HK-2 (cell line): Measurements from ENCODE around the gene ADK.
"Not testable (repeated sequence)": the region's sequence is repeated elsewhere in the genome, so short reads cannot be mapped to it uniquely, and the experiment has no call there.

Experiments
- DNase-seq: peaks from one replicate; pipeline ENCODE4 v3.0.0-alpha.2; 2018; ENCODE audit not compliant: unreplicated experiment

ADK gene

DNA sequence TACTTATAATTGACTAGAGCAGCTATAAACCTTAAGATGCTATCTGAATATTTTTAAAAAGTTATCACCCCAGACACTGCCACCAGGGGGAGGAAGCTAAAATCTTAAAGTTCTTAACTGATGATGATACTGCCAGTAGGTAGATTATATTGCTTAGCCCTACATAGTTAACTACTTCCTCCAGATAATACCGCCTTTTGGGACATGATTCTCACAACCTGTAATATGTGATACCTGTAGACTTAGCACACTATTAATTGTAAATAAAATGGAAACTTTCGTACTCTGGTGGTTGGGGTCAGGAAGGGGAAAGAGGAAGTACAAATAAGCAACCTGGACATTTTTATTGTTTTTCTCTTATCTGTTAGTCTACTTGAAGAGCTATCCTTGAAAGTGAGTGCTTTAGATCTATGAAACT is 268.9 kb downstream of the ADK start:
- DNase-seq = no peak

DNA sequence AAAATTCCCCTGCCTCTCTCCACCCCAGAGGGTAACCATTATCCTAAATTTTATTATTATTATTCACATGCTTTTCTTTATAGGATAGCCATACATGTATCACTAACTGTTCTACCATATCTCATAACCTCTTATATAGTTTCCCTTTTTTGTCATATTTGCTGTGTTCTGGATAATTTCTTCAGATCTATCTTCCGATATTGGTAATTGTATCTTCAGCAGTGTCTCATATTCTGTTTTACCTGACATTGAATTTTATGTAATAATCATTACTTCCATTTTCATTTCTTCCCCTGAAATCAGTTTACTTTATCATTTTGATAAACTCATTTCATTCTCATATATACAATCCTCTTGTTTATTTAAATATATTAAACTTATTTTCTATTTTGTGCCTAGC is 273.5 kb downstream of the ADK start:
- DNase-seq = no peak

DNA sequence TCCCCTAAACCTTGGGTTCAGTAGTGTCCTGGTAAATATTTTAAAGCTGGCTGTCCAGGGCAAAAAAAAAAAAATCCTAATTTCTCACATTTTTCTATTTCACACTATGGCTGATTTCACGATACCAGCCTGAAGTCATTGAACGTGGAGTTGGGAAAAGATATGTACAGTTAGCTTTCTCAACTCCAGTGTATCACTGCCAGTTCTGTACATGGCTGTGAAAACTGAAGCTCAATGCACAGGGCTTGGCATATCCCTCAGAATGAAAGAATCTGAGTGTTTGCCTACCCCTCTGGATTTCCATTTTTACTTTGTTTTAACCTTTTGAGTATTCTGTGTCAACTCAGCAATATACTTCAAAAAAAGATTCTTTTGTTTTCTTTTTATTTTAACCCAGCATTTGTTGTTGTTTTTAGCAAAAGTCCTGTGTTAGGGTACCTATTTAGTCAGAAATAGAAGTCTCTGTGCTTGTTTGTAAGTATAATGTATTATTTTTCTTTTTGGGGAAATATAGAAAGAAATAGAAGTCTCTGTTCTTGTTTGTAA is 274.5 kb downstream of the ADK start:
- no peak for DNase-seq

DNA sequence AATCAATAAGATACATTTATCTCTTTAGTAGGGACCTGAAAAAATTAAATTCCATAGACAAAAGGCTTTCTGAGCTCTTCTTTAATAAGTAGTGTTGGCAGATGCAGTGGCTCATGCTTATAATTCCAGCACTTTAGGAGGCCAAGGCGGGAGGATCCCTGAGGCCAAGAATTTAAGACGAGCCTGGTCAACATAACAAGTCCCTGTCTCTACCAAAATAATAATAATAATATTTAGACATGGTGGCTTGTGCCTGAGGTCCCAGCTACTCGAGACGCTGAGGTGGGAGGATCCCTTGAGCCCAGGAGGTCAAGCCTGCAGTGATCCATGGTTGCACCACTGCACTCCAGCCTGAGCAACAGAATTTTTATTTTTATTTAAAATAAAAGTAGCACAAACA is 280.8 kb downstream of the ADK start:
- no peak for DNase-seq

DNA sequence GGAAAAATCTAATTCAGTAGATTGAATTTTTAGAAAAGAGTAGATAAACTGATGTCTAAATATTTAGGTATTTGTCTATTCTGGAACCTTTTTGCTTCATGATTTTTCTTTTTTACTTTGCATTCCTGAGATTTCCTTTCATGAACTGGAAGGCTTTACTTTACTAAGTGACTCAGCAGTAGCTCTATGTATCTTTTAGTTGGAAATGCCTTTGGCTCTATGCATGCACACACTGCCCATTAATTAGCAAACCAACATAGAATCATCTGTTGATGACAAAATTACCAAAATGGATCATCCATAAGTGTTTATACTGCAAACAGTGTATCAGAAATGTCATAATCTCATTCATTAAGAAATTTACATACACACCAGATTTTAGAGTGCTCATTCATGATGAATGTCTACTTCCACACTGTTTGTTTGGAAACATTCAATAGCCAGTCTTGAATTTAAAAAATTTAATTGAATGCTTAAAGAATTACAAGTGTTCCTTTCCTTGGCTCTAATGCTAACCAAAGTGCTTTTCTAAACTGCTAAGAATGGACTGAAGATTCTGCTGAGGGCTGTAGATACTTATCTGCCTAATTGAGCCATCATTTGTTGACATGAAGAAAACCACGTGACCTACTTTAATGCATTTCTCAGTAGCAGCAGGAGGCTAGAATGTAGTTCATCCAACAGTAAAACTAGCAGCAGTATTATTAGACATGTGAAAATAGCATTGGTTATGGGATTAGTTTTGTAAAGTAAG is 282.0 kb downstream of the ADK start:
- no peak for DNase-seq

DNA sequence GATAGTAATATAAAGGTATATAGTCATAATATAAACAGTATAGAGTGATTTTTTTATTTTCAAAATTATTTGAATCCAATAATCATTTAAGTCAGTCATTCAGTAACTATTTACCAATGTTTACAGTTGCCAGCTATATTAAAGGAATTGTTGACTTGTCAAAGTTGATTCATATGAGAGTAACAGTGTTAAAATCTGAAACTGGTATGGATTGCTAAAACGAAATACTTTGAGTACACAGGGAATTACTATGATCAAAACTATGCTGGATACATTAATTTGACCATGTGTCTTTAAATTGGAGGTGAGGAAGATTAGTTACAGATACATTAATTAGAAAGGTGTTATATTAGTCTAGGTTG is 282.6 kb downstream of the ADK start:
- DNase-seq = no peak

DNA sequence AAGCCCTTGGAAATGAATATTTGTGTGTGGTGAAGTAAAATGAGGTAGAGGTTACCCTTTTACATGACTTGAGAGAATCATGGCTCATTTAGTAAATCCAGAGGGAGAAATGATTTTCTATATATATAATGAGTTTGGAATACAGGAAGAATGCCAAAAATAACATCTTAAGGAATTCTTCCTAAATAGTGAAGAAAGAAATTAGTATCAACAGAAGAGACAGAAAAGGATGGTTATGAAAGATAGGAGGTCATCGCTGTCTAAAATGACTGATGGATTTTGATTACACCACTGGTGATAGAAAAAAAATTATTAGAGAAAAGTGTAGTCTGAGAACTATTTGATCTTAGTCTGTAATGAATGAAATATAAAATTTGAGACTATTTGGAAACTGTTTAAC is 283.0 kb downstream of the ADK start:
- no peak for DNase-seq

DNA sequence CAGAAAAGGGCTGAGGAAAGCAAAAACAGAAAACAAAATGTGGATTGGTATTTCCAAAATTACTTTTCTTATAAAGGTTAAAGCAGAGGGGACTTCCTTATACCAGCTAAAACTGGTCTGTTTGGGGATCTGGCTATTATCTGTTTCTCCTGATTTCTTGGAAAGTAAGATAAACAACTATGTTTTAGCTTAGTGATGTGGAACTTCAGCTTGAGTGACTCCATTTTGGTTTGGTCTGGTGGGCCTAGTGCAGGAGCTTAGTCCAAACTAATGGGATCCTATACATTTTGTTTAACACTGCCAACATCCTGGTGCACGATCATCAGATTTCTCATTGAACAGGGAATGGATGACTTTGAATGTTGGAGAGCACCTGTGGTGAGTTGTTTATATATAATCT is 283.5 kb downstream of the ADK start:
- no peak for DNase-seq

DNA sequence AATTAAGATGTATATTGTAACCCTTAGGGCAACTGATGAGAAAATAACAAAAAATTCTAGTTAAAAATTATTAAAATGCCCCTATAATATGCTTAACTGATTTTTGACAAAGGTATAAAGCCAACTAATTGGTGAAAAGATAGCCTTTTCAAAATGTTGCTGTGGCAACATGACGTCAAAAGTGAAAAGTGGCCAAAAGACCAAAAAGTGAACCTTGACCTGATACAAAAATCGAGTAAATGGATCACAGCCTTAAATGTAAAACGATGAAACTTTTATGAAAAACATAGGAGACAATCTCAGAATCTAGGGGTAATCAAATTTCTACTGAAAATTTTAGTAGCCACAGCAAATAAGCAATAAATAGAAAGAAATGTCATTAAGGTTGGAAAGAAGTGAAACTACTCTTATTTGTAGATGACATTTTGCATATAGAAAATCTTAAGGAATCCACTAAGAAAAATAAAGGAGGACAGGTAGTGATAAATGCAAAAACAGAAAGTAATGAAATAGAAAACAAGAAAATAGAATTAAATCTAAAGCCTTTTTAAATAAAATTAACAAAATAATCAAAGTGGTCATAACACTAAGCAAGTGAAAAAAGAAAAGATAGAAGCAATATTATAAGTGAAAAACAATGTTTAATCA is 285.6 kb downstream of the ADK start:
- no peak for DNase-seq

DNA sequence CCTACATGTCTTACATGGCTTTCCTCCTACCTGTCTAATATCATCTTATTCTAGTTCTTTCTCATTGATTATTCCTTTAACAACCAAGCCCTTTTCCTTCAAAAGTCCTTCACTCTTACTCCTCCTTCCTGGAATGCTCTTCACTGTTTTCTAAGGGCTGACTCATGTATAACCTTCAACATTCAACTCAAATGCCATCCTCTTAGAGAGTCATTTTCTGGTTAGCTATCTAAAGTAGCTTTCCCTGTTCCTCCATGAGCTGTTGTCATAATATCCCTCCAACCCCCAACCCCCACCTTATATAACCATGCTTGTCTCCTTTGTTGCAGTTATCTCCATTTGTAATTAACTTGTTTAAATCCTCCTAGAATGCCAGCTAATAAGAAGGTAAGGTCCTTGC is 286.8 kb downstream of the ADK start:
- DNase-seq = no peak

DNA sequence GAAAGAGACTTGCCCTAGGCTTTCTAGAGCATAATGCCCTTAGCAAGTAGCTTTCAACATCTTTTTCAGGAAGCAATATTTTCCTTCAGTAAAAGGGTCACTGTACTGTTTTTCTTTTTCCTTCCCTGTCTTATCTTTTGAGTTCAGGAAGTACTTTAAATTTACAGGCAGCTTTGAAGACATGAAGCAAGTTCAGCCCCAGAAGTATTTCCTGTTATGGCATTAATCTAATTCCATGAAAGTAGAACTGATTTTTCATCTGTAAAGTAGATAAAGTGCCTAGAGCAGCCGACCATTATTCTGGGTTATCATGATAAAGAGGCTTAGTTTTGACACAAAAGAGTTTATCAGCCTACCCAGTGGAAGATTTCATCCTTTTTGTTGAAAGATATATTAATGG is 288.2 kb downstream of the ADK start:
- DNase-seq = no peak

DNA sequence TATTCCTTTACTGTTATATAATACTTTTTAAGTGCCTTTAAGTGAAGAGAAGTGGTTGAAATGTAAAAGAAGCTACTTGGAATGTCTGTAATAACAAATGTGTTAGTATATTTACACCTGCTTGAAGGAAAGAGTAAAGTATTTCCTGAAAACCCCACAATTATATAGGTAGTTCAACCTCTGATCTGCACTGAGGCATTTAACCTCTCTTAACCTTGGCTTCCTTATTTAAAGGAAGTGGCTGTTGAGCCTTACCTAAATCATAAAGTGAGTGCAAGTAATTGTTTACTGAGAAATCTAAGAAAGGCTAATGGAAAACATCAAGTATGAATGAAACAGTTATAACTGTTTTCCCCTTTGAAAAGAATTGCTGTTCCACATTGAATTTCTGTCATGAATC is 294.5 kb downstream of the ADK start:
- DNase-seq = no peak

DNA sequence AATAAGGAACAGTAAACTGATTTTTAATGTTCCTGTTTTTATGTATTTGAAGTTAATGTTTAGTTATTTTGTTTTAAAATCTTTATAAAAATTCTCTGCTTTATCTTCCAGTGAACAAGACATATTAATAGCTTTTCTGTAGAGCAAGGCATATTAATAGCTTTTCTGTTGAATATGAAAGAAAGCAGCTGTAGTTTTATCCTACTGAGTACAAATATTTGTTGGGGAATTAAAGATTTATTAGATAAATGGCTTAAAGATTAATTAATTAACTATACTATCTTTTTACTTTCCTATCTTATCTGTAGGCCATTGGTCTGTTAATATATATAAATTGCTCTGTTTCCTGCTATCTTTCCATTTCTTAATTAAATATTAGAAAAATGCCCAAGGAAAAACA is 299.6 kb downstream of the ADK start:
- DNase-seq = no peak

DNA sequence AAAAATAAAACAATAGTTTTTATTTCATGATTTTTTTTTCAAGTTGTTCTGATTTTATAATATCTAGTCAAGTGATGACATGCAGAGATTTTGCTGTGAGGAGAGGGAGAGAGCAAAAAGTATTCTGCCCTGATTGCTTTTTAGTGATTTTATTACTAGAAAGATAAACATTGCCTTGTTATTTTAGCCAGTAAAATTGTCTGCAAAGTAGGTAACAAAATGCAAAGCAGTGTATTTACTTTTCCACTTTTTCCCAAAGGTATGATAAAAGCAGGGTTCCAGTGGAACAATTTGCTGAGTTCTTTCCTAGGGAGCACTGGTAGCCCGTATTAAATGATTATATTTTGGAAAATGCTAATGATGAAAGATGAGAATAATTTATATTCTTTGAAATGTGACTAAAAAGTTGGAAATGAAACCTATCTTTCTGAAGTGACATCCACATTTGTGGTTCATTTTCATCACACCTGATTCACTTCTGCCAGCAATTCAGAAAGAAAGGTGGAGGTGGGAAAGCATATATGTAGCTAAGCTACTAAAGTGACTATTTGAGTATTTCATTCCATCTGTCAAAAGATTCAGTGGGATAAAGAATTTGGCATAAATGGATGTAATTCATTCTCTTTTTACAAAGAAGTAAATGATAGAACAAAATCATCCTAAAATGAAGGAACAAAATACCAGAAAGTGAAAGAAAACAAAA is 300.3 kb downstream of the ADK start:
- no peak for DNase-seq

DNA sequence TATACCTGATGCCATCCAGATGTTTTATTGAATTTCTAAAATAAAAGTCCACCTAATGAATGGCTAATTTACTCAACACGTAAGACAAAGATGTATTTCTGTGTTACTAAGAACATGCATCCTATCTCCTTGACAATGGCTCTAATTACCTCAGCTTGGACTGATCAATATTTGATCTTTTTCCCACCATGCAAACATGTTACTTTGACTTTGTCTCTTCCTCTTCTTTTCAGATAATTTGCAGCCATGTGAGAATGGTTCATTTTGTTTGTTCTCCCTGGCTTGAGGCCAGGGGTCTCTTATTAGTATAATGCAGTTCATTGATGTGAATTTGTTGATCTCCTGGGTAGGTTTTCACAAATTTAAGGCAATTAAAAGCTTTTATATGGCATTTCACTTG is 302.1 kb downstream of the ADK start:
- no peak for DNase-seq

DNA sequence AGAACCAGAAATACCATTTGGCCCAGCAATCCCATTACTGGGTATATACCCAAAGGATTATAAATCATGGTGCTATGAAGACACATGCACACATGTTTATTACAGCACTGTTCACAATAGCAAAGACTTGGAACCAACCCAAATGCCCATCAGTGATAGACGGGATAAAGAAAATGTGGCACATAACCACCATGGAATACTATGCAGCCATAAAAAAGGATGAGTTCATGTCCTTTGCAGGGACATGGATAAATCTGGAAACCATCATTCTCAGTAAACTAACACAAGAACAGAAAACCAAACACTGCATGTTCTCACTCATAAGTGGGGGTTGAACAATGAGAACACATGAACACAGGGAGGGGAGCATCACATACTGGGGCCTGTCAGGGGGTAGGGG is 306.5 kb downstream of the ADK start:
- DNase-seq = not testable (repeated sequence)

DNA sequence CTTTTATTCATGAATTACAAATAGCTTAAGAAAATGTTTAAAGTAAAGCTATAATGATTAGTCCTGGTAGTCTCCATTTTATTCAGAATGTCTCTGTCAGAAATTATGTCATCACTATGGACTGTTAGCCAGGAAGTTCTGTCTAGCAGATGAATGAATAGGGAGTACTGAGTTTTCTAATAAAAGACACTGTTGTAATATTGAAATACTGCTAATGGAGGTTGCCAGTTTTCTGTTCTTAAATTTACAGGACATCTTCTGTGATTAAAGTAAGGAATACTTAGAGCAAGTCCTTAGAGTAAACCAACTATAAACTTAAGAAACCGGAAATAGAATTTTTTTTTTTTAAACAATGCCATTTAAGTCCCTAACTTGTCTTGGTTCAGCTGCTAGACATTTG is 309.8 kb downstream of the ADK start:
- no peak for DNase-seq

DNA sequence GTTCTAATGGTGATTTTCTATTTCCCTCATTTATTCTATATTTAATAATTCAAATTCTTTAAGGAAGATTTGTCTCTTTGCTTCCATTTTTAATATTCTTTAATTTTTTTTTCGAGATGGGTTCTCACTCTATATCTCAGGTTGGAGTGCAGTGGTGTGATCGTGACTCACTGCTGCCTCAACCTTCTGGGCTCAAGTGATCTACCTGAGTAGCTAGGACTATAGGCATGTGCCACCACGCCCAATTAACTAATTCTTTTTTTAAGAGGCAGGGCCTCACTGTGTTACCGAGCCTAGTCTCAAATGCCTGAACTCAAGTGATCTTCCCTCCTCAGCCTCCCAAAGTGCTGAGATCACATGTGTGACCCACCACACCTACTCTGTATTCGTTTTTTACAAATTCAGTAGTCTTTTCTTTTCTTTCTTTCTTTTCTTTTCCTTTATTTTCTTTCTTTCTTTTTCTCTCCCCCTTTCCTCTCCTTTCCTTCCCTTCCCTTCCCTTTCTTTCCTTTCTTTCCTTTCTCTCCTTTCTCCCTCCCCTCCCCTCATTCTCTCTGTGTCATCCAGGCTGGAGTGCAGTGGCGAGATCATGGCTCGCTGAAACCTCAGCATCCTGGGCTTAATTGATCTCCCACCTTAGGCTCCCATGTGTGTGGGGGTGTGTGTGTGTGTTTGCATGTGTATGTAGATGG is 323.1 kb downstream of the ADK start:
- DNase-seq = no peak

DNA sequence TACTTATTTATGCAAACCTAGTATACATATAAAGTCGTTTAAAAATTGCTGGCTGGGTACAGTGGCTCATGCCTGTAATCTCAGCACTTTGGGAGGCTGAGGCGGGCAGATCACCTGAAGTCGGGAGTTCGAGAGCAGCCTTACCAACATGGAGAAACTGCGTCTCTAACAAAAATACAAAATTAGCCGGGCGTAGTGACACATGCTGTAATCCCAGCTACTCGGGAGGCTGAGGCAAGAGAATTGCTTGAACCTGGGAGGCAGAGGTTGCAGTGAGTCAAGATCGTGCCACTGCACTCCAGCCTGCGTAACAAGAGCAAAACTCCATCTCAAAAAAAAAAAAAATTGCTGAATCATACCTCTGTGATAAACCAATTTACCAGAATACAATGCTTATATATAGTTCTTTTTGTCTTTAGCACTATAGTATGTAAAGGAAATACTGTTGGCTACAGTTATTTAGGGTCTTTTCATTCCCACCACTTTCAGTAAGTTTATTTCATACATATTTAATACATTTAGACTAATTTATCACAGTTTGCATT is 325.2 kb downstream of the ADK start:
- not testable (repeated sequence) for DNase-seq

DNA sequence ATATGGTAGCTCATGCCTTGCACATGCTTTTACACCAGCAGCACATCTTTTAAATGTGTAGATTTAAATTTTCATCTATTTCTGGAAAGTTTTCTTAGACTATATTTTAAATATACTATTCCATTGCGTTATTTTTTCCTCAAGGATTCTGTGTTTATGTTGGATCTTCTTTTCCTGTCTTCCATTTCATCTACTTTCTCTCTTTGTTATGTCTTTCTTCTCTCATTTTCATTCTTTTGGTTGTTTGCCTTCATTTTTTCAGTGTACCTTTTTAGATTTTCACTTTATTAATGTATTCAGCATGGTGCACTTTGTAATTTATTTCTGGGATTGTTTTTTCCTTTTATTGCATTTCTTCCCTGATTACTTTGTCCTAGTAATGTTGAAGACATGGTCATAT is 329.8 kb downstream of the ADK start:
- DNase-seq = no peak

DNA sequence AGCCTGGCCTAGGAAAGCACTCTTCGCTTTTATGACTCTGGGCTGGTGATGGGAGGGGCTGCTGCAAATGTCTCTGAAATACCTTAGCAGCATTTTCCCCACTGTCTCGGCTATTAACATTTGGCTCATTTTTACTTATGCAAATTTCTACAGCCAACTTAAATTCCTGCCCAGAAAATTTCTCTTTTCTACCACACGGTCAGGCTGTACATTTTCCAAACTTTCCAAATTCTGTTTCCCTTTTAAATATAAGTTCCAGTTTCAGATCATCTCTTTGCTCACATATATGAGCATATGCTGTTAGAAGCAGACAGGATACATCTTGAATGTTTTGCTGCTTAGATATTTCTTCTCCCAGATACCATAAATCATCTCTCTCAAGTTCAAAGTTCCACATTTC is 332.3 kb downstream of the ADK start:
- no peak for DNase-seq

DNA sequence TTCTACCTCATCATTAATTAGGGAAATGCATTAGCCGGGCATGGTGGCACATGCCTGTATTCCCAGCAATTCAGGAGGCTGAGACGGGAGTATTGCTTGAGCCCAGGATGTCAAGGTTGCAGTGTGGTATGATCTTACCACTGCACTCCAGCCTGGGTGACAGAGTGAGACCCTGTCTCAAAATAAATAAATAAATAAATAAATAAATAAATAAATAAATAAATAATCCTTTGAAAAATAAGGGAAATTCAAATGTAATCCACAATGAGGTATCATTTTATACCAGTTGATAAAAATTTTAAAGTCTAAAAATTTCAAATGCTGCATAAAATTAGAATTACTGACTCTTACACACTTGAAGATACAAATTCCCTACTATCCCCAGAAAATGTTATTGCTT is 334.3 kb downstream of the ADK start:
- no peak for DNase-seq
